Measurements from ENCODE around the gene SLC2A6. TPM values are rescaled to one million over a fixed set of nuclear protein-coding genes. Genes with fewer than 3 reads are reported as not detected.

SLC2A6 gene
- total RNA-seq, 1 donor from 2014 or later = 37.4 TPM

DNA sequence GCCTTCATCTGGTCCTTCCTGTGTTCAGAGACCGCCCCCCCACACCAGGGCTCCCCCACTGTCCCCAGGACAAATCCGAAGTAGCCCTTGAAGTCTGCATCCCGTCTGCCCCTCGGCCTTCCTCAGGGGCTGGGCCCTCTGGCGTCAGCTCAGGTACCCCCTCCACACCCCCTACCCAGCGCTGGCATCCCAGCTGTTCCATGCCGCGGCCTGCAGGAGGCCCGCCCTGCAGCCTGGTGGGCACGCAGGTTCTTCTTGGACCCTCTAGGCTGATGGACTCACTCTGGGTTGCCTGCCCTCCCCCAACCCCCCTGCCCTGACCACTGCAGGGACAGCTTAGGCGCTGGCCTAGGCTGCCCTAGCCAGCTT lies 6.6 kb downstream of the SLC2A6 start:
- Mint-ChIP-seq H3K27me3 (no peaks in the 10 kb centered on the region), H3K36me3 (ENCODE audit: low read depth) (peaks cover 38% of the 10 kb centered on the region), H3K27ac (no peak overlapping the region), H3K4me3 (no peak overlapping the region), H3K9me3 (no peaks in the 10 kb centered on the region), H3K4me1 (peaks cover 15% of the 10 kb centered on the region)
- CTCF ChIA-PET = no interaction called here
- TF ChIP-seq, protein P1, sequence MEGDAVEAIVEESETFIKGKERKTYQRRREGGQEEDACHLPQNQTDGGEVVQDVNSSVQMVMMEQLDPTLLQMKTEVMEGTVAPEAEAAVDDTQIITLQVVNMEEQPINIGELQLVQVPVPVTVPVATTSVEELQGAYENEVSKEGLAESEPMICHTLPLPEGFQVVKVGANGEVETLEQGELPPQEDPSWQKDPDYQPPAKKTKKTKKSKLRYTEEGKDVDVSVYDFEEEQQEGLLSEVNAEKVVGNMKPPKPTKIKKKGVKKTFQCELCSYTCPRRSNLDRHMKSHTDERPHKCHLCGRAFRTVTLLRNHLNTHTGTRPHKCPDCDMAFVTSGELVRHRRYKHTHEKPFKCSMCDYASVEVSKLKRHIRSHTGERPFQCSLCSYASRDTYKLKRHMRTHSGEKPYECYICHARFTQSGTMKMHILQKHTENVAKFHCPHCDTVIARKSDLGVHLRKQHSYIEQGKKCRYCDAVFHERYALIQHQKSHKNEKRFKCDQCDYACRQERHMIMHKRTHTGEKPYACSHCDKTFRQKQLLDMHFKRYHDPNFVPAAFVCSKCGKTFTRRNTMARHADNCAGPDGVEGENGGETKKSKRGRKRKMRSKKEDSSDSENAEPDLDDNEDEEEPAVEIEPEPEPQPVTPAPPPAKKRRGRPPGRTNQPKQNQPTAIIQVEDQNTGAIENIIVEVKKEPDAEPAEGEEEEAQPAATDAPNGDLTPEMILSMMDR (IDR thresholded peaks at IDR 0.05) = no peak
- intact Hi-C loops (cut with micrococcal nuclease) = no loop called here
- ATAC-seq (ENCODE audit: low read depth) = no peak
- DNase-seq = no peak
- POLR2A ChIA-PET = no interaction called here

- no peak overlapping the region for H3K27ac Mint-ChIP-seq
- ChIA-PET CTCF (no interaction called here), POLR2A (no interaction called here)
- ATAC-seq (ENCODE audit: low read depth) (no peak), DNase-seq (no peak)
- H3K36me3 Mint-ChIP-seq (ENCODE audit: low read depth) = peaks cover 37% of the 10 kb centered on the region
- no peaks in the 10 kb centered on the region for H3K27me3 Mint-ChIP-seq
- TF ChIP-seq, protein P1 (IDR thresholded peaks at IDR 0.05) = no peak
- intact Hi-C loops (cut with micrococcal nuclease) = no loop called here
- no peaks in the 10 kb centered on the region for H3K9me3 Mint-ChIP-seq
- H3K4me3 Mint-ChIP-seq = no peak overlapping the region
- H3K4me1 Mint-ChIP-seq = peaks cover 13% of the 10 kb centered on the region
These were observed 7.2 kb downstream of the SLC2A6 start for GRCh38 chr9:133471551-133472276.

DNA sequence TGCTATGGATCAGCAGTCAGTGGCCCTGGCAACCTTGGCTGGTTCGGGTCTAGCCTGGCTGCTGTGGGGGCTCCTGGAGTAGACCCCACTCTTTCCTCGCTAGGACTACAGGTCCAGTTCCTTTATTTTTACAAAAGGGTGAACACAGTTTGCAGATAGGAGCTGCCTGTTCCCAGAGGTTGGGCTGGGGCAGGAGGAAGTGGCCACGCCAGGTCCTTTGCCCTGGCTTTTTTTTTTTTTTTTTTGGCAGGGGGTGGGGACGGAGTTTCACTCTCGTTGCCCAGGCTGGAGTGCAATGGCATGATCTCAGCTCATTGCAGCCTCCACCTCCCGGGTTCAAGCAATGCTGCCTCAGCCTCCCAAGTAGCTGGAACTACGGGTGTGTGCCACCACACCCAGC lies 7.9 kb downstream of the SLC2A6 start:
- Mint-ChIP-seq H3K36me3 (ENCODE audit: low read depth) (peaks cover 30% of the 10 kb centered on the region), H3K27ac (no peak overlapping the region), H3K4me1 (peaks cover 6% of the 10 kb centered on the region), H3K4me3 (no peak overlapping the region), H3K27me3 (no peaks in the 10 kb centered on the region), H3K9me3 (no peaks in the 10 kb centered on the region)
- intact Hi-C loops (cut with micrococcal nuclease) = no loop called here
- POLR2A ChIA-PET = no interaction called here
- CTCF ChIA-PET = no interaction called here
- TF ChIP-seq, protein P1 (IDR thresholded peaks at IDR 0.05) = no peak
- DNase-seq = no peak
- no peak for ATAC-seq (ENCODE audit: low read depth)

DNA sequence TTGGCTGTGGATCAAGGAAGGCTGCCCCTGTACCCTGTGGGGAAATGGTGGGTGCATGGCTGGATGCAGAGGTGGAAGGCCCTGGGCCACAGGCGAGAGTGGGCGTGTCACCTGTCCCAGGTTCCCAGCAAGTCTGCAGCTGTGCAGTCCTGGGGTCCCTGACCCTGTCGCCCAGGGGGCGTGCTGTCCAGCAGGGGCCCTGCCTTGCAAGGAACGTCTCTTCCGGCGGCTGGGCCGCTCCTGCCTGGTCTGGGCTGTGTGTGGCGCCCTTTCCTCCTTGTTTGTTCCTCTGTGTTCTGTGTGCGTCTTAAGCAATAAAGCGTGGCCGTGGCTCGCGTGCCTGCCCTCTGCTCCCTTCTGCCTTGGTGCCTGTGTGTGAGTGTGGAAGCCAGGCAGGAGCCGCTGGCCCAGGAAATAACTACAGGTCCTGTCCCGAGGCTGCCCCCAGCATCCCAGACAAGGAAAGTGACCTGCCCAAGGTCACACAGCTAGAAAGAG lies 8.4 kb downstream of the SLC2A6 start:
- H3K4me3 Mint-ChIP-seq = no peak overlapping the region
- peaks cover 27% of the 10 kb centered on the region for H3K36me3 Mint-ChIP-seq (ENCODE audit: low read depth)
- POLR2A ChIA-PET = no interaction called here
- H3K4me1 Mint-ChIP-seq = peaks cover 6% of the 10 kb centered on the region
- CTCF ChIA-PET = no interaction called here
- intact Hi-C loops (cut with micrococcal nuclease) = no loop called here
- TF ChIP-seq, protein P1 (IDR thresholded peaks at IDR 0.05) = no peak
- ATAC-seq (ENCODE audit: low read depth) = peak; percentile 19
- no peaks in the 10 kb centered on the region for H3K9me3 Mint-ChIP-seq
- no peaks in the 10 kb centered on the region for H3K27me3 Mint-ChIP-seq
- DNase-seq = no peak
- no peak overlapping the region for H3K27ac Mint-ChIP-seq

DNA sequence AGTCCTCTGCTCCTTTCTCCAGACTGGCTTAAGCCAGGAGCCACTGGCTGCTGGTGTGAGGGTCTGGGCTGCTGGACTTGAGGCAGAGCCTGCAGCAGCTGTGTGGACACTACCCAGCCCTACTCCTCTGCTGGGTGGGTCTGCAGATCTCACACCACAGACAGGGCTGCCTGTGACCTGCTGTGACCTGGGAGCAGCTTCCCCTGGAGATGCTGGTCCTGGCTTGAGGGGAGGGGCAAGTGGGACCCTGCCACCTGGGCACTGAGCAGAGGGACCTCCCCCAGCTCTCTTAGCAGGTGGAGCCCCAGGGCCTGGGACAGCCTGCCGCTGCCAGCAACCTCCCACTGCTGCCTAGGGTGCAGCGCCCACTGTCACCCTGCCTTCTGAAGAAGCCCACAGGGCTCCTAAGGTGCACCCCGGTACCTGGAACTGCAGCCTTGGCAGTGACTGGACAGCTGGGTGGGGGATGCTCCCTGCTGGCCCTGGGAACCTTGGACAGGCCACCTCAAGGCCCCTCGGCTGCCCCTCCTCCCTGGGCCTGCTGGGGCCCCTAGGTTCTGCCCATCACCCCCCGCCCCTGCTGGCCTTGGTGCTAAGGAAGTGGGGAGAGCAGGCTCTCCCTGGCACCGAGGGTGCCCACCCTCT lies 10.0 kb downstream of the SLC2A6 start:
- H3K4me1 Mint-ChIP-seq = no peaks in the 10 kb centered on the region
- intact Hi-C loops (cut with micrococcal nuclease) = no loop called here
- no peaks in the 10 kb centered on the region for H3K27me3 Mint-ChIP-seq
- TF ChIP-seq, protein P1 (IDR thresholded peaks at IDR 0.05) = no peak
- ChIA-PET CTCF (no interaction called here), POLR2A (interaction anchor here (0.9 to 2.1 kb wide), 4 partner anchors 8 to 92 kb away, joined by 4 to 5 read pairs (median 5); partner anchors contain the start of genes CACFD1 and STKLD1)
- no peak overlapping the region for H3K27ac Mint-ChIP-seq
- no peak overlapping the region for H3K4me3 Mint-ChIP-seq
- H3K9me3 Mint-ChIP-seq = no peaks in the 10 kb centered on the region
- ATAC-seq (ENCODE audit: low read depth) (no peak), DNase-seq (no peak)
- H3K36me3 Mint-ChIP-seq (ENCODE audit: low read depth) = peaks cover 27% of the 10 kb centered on the region

Data from activated B cell treated with CpG ODN at 0.5 μM for 24 hours (primary cell).